GF-D8 (cell line): ENCODE measurements around the gene BCL7A.
"Not testable (repeated sequence)": the region's sequence is repeated elsewhere in the genome, so short reads cannot be mapped to it uniquely, and the experiment has no call there.

Source experiments
- DNase-seq: peaks from one replicate; lab custom pipeline; 2025; lab: John Stamatoyannopoulos, UW

BCL7A gene

DNA sequence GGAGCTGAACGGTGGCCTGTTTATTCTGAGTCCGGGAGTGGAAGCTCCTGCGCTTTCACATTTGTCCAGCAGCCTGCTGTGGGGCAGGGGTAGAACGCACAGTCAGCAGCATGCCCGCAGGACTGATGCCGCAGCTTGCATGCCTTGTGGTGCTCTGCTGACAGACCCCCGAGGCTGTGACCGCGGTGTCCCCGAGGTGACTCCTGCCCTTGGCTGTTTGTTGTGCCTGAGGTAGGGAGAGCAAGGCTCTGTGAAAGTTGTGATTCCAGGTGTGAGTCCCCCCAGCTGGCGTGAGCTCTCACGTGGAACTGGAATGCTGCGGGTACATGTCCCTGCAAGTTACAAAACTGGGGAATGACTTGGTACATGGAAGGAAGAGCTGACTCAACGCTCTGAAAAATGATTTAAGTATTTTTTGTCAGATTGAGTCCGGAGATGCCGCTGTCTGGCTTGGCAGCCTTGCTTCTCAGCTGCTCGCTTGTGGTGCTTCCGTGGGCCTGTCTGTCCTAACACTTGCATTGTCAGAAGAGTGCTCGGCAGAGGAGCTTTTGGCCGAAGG is 75.0 kb downstream of the BCL7A start:
- no peak for DNase-seq

DNA sequence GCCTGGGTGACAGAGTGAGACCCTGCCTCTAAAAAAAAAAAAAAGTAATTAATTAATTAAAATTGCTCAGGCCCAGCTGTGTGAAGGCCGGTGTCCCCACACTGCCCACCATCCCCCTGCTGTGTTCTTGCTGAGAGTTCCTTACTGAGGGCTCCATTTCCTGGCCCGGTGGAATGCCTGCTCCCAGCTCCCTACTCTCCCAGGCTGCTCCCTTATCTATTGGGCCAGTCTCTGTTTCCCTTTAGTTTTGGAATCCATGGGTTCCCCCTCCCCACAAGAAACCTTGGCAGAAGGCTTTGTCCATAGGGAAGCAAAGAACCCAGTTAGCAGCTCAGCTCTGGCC is 75.9 kb downstream of the BCL7A start:
- DNase-seq = no peak

DNA sequence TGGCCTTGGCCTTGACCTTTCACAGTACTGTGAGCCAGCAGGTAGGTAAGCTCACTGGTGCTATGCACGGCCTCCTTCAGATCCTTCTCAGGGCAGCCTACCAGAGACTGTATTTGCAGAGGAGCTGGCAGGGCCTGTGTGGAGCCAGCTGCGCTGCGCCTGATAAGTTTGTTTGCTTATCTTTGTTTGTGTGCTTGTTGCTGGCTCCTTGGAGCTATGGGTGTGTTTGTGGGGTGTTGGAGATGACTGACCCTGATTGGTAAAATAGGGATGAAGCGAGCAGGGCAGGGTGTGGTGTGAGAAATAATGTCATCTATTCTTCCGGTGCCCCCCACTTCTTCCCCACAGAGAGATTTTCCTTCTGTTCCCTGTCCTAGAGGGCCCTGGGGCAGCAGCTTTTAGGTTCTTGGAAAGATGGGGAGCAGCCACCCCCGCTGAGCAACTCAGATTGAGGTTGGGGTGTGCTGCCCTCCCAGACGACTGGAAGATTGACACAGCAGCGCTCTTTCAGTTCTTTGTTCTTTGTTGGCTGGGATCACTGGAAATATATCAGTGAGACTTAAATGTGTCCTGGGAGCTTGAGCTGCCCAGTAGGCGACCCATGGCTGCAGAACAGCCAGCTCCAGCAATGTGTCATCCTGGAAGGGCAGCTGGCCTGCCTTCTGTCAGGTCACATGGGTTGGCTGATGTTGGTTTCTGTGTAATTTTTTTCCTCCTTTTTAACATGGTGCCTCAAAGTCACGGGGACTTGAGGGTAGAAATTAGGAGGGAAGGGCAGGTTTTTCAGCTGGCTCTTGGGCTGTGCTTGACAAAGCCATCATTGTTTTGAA is 76.5 kb downstream of the BCL7A start:
- no peak for DNase-seq

GRCh38 chr12:122099280-122099749 is 77.6 kb downstream of the BCL7A start:
- DNase-seq = no peak

DNA sequence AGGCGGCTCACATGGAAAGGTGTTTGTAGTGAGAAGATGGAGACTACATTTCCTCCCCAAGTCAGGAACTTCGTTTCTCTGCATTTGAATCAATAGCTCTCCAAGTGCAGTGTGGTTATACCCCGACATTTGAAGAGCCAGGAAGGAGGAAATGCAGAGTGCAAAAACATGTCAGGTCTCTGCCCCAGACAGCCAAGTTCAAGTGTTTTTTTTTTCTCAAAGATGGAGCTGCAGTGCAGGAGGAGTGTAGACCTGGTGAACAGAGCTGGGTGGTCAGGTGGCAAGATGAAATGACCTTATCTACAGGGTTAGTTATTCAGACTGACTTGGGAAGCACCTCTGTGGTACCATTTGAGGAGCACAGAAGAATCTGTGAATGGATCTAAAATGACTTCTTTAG is 78.2 kb downstream of the BCL7A start:
- DNase-seq = no peak

DNA sequence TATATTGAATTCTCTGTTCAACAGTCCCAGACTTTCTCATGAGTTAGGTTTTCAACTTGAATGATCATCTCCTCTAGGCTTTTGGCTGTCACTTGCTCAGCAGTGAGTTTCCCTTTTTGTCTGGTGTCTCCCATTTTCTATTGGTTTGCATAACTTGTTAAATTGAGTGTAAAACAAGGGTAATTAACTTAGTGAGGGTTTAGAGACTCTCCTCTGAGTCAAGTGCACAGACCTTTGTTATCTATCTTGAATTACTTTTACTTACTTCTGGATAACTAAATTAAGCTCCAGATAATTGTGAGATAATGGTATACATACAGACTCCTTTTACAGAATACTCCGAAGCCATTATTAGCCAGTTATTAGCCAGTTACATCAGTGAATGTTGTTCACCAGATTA is 78.9 kb downstream of the BCL7A start:
- DNase-seq = no peak

- no peak for DNase-seq
Observed at GRCh38 chr12:122102331-122102730, 80.6 kb downstream of the BCL7A start.

GRCh38 chr12:122104844-122105243 is 83.2 kb downstream of the BCL7A start:
- no peak for DNase-seq

DNA sequence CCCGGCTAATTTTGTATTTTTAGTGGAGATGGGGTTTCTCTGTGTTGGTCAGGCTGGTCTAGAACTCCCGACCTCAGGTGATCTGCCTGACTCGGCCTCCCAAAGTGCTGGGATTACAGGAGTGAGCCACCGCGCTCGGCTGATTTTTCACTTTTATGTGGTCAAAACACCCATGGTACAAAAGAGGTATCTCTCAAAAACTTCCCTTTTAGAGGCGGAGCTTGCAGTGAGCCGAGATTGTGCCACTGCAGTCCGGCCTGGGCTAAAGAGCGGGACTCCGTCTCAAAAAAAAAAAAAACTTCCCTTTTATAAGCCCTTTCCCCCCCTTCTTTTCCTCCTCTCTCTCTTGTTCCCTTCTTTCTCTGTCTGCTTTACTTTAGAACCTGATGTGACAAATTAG is 83.8 kb downstream of the BCL7A start:
- DNase-seq = not testable (repeated sequence)

DNA sequence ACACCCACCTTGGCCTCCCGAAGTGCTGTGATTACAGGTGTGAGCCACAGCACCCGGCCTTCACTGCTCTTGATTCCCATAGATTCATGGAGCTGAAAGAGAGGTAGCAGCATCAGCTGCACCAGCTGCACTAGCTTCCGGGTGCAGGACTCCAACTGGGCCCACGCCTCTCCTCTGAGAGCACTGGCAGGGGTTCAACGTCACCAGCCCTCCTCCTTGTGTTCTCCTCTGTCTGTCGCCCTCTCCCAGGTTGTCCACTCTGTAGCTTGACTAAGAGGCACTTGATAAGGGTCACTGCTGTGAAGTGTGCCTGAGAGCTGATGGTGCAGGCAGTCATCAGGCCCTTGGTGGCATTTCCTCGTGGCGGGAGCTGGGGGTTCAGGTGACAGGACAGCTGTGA is 85.2 kb downstream of the BCL7A start:
- no peak for DNase-seq

GRCh38 chr12:122107261-122107660 is 85.6 kb downstream of the BCL7A start:
- no peak for DNase-seq

- DNase-seq = no peak
Observed at GRCh38 chr12:122111089-122111641, 89.5 kb downstream of the BCL7A start.
